T-helper 2 cell treated with Interferon-gamma antibody and Interleukin-4, amounts not matched to agents 5 μg/mL and 100 μg/mL, for 36 hours (primary cell): ENCODE measurements around the gene MAP2K5.

ENCODE experiments used
- DNase-seq: peaks from one replicate; pipeline ENCODE4 v3.0.0; 2021; ENCODE audit warnings: low spot score
- H3K27ac Mint-ChIP-seq: one replicate; pipeline ENCODE4 v1.8.0; 2021; ENCODE audit warnings: mild to moderate bottlenecking, mixed read lengths
- H3K27me3 Mint-ChIP-seq: one replicate; pipeline ENCODE4 v1.8.0; 2021; ENCODE audit warnings: low read depth, mixed read lengths
- H3K36me3 Mint-ChIP-seq: one replicate; pipeline ENCODE4 v1.8.0; 2021; ENCODE audit warnings: low read depth, mixed read lengths
- H3K4me1 Mint-ChIP-seq: one replicate; pipeline ENCODE4 v1.8.0; 2021; ENCODE audit warnings: low read depth, mixed read lengths
- H3K4me3 Mint-ChIP-seq: one replicate; pipeline ENCODE4 v1.8.0; 2022; ENCODE audit warnings: mild to moderate bottlenecking, moderate library complexity, mixed read lengths
- H3K9me3 Mint-ChIP-seq: one replicate; pipeline ENCODE4 v1.8.0; 2021; ENCODE audit warnings: mixed read lengths

The MAP2K5 gene

DNA sequence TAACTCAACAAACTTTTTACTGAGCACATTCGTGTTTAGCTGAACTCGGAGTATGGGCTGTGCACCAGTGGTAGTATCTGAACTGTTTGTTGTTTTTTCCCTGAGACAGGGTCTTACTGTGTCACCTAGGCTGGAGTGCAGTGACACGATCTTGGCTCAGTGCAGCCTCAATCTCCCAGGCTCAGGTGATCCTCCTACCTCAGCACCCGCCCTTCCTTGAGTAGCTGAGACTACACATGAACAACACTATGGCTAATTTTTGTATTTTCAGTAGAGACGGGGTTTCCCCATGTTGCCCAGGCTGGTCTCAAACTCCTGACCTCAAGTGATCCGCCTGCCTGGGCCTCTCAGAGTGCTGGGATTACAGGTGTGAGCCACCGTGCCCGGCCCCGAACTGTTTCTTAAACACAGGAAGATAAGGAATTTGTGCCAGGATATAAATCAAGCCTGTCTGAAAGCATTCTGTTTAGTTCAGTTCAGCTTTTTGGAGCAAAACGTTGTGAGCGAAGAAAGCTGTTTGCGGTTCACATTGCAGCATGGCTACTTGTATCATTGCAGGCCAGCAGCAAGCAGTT is 242.4 kb downstream of the MAP2K5 start:
- Mint-ChIP-seq H3K9me3 (no peaks in the 10 kb centered on the region), H3K4me3 (no peak overlapping the region), H3K36me3 (peaks cover 3% of the 10 kb centered on the region), H3K4me1 (peaks cover 22% of the 10 kb centered on the region), H3K27me3 (no peaks in the 10 kb centered on the region), H3K27ac (peak overlapping the region; percentile 38)
- DNase-seq = no peak

- H3K4me1 Mint-ChIP-seq = peaks cover 22% of the 10 kb centered on the region
- no peaks in the 10 kb centered on the region for H3K9me3 Mint-ChIP-seq
- DNase-seq = no peak
- no peak overlapping the region for H3K27ac Mint-ChIP-seq
- peaks cover 3% of the 10 kb centered on the region for H3K36me3 Mint-ChIP-seq
- no peak overlapping the region for H3K4me3 Mint-ChIP-seq
- H3K27me3 Mint-ChIP-seq = no peaks in the 10 kb centered on the region
These were observed 242.9 kb downstream of the MAP2K5 start for GRCh38 chr15:67785431-67785830.

- DNase-seq = no peak
- Mint-ChIP-seq H3K27me3 (no peaks in the 10 kb centered on the region), H3K36me3 (peaks cover 3% of the 10 kb centered on the region), H3K4me1 (peaks cover 22% of the 10 kb centered on the region), H3K9me3 (no peaks in the 10 kb centered on the region), H3K27ac (no peak overlapping the region), H3K4me3 (no peak overlapping the region)
These were observed 244.1 kb downstream of the MAP2K5 start for GRCh38 chr15:67786646-67787045.

GRCh38 chr15:67788986-67789385 is 246.5 kb downstream of the MAP2K5 start:
- Mint-ChIP-seq H3K36me3 (no peaks in the 10 kb centered on the region), H3K27me3 (no peaks in the 10 kb centered on the region), H3K4me1 (peaks cover 12% of the 10 kb centered on the region), H3K27ac (no peak overlapping the region), H3K9me3 (no peaks in the 10 kb centered on the region), H3K4me3 (no peak overlapping the region)
- no peak for DNase-seq

- Mint-ChIP-seq H3K4me3 (no peak overlapping the region), H3K27ac (no peak overlapping the region), H3K4me1 (no peaks in the 10 kb centered on the region), H3K27me3 (no peaks in the 10 kb centered on the region), H3K9me3 (peaks cover 14% of the 10 kb centered on the region), H3K36me3 (peaks cover 8% of the 10 kb centered on the region)
- DNase-seq = no peak
These were observed 248.3 kb downstream of the MAP2K5 start for GRCh38 chr15:67790610-67791319.

- H3K27me3 Mint-ChIP-seq = no peaks in the 10 kb centered on the region
- H3K9me3 Mint-ChIP-seq = peaks cover 19% of the 10 kb centered on the region
- no peak overlapping the region for H3K27ac Mint-ChIP-seq
- no peaks in the 10 kb centered on the region for H3K4me1 Mint-ChIP-seq
- DNase-seq = no peak
- no peak overlapping the region for H3K4me3 Mint-ChIP-seq
- H3K36me3 Mint-ChIP-seq = peaks cover 8% of the 10 kb centered on the region
These were observed 249.9 kb downstream of the MAP2K5 start for GRCh38 chr15:67792250-67792942.

GRCh38 chr15:67794832-67795574 is 252.5 kb downstream of the MAP2K5 start:
- Mint-ChIP-seq H3K4me3 (no peak overlapping the region), H3K36me3 (peaks cover 8% of the 10 kb centered on the region), H3K27me3 (no peaks in the 10 kb centered on the region), H3K27ac (no peak overlapping the region), H3K4me1 (no peaks in the 10 kb centered on the region), H3K9me3 (peaks cover 19% of the 10 kb centered on the region)
- peak; percentile 30 for DNase-seq

- Mint-ChIP-seq H3K27ac (no peak overlapping the region), H3K4me1 (no peaks in the 10 kb centered on the region), H3K9me3 (peaks cover 19% of the 10 kb centered on the region), H3K4me3 (no peak overlapping the region), H3K27me3 (no peaks in the 10 kb centered on the region), H3K36me3 (peaks cover 8% of the 10 kb centered on the region)
- DNase-seq = no peak
These were observed 254.0 kb downstream of the MAP2K5 start for GRCh38 chr15:67796196-67797127.

GRCh38 chr15:67799801-67800205 is 257.3 kb downstream of the MAP2K5 start:
- H3K27me3 Mint-ChIP-seq = no peaks in the 10 kb centered on the region
- no peaks in the 10 kb centered on the region for H3K4me1 Mint-ChIP-seq
- no peak overlapping the region for H3K27ac Mint-ChIP-seq
- H3K36me3 Mint-ChIP-seq = peaks cover 8% of the 10 kb centered on the region
- no peak for DNase-seq
- H3K4me3 Mint-ChIP-seq = no peak overlapping the region
- H3K9me3 Mint-ChIP-seq = peaks cover 15% of the 10 kb centered on the region

- no peak for DNase-seq
- Mint-ChIP-seq H3K4me1 (no peaks in the 10 kb centered on the region), H3K27me3 (no peaks in the 10 kb centered on the region), H3K9me3 (peaks cover 1% of the 10 kb centered on the region), H3K36me3 (no peaks in the 10 kb centered on the region), H3K4me3 (no peak overlapping the region), H3K27ac (no peak overlapping the region)
These were observed 258.6 kb downstream of the MAP2K5 start for GRCh38 chr15:67801142-67801541.

GRCh38 chr15:67801926-67802914 is 259.7 kb downstream of the MAP2K5 start:
- H3K4me3 Mint-ChIP-seq = no peak overlapping the region
- DNase-seq = no peak
- no peaks in the 10 kb centered on the region for H3K4me1 Mint-ChIP-seq
- no peak overlapping the region for H3K27ac Mint-ChIP-seq
- H3K27me3 Mint-ChIP-seq = no peaks in the 10 kb centered on the region
- no peaks in the 10 kb centered on the region for H3K36me3 Mint-ChIP-seq
- no peaks in the 10 kb centered on the region for H3K9me3 Mint-ChIP-seq

GRCh38 chr15:67803299-67803698 is 260.8 kb downstream of the MAP2K5 start:
- H3K4me1 Mint-ChIP-seq = no peaks in the 10 kb centered on the region

More at GRCh38 chr15:67803299-67803698, 260.8 kb downstream of the MAP2K5 start:
- H3K9me3 Mint-ChIP-seq = no peaks in the 10 kb centered on the region
- no peaks in the 10 kb centered on the region for H3K27me3 Mint-ChIP-seq
- H3K36me3 Mint-ChIP-seq = no peaks in the 10 kb centered on the region
- no peak for DNase-seq
- H3K27ac Mint-ChIP-seq = no peak overlapping the region
- no peak overlapping the region for H3K4me3 Mint-ChIP-seq
